MV-4-11 (cell line): Measurements from ENCODE around the gene SEC14L5.

Source experiments
- DNase-seq: peaks from one replicate; lab custom pipeline; 2025; lab: John Stamatoyannopoulos, UW

SEC14L5 gene

GRCh38 chr16:5012887-5013286, 54.8 kb downstream of the SEC14L5 start:
- no peak for DNase-seq

GRCh38 chr16:5015351-5015750, 57.2 kb downstream of the SEC14L5 start:
- DNase-seq: no peak

- DNase-seq: no peak
Measured at GRCh38 chr16:5015887-5016286, 57.8 kb downstream of the SEC14L5 start.

GRCh38 chr16:5016967-5017677, 59.0 kb downstream of the SEC14L5 start:
- DNase-seq: peak; percentile 22

GRCh38 chr16:5017678-5017969, 59.5 kb downstream of the SEC14L5 start:
- DNase-seq: no peak

GRCh38 chr16:5018793-5019192, 60.7 kb downstream of the SEC14L5 start:
- no peak for DNase-seq

GRCh38 chr16:5019775-5020174, 61.6 kb downstream of the SEC14L5 start:
- DNase-seq: no peak

GRCh38 chr16:5020551-5020950, 62.4 kb downstream of the SEC14L5 start:
- no peak for DNase-seq

GRCh38 chr16:5022521-5022920, 64.4 kb downstream of the SEC14L5 start:
- DNase-seq: no peak

- no peak for DNase-seq
Measured at GRCh38 chr16:5024632-5025031, 66.5 kb downstream of the SEC14L5 start.

- DNase-seq: no peak
Measured at GRCh38 chr16:5025171-5025632, 67.1 kb downstream of the SEC14L5 start.

- no peak for DNase-seq
Measured at GRCh38 chr16:5026664-5027063, 68.5 kb downstream of the SEC14L5 start.

GRCh38 chr16:5027086-5027485, 69.0 kb downstream of the SEC14L5 start:
- DNase-seq: no peak

GRCh38 chr16:5027575-5028235, 69.6 kb downstream of the SEC14L5 start:
- DNase-seq: no peak

GRCh38 chr16:5028950-5029475, 70.9 kb downstream of the SEC14L5 start:
- DNase-seq: no peak

- no peak for DNase-seq
Measured at GRCh38 chr16:5030251-5030870, 72.2 kb downstream of the SEC14L5 start.

GRCh38 chr16:5031601-5032000, 73.5 kb downstream of the SEC14L5 start:
- DNase-seq: no peak

GRCh38 chr16:5032748-5033167, 74.6 kb downstream of the SEC14L5 start:
- DNase-seq: no peak

GRCh38 chr16:5033256-5034166, 75.4 kb downstream of the SEC14L5 start, which contains the start of gene NAGPA:
NAGPA (minus strand) TSS chr16:5033935; CDS start chr16:5033914, 21 bp downstream.
- peak; percentile 70 for DNase-seq

GRCh38 chr16:5034167-5034523, 76.0 kb downstream of the SEC14L5 start:
- no peak for DNase-seq

GRCh38 chr16:5035909-5036227, 77.7 kb downstream of the SEC14L5 start:
- no peak for DNase-seq
